Astrocyte (in vitro differentiated cells and primary cell): Measurements from ENCODE around the gene GPATCH8. TPM values are rescaled to one million over a fixed set of nuclear protein-coding genes. Genes with fewer than 3 reads are reported as not detected.

Experiments
- DNase-seq: peaks from one replicate; pipeline ENCODE4 v3.0.0-alpha.2; 2010; ENCODE audit warnings: low read depth
- FAIRE-seq: peaks from 2 replicates; lab custom pipeline; 2011; peaks lifted over from hg19 to GRCh38; lab: Jason Lieb, UNC
- H2AFZ ChIP-seq: 2 replicates; pipeline ENCODE4 v1.6.0; 2012; ENCODE audit warnings: low read depth, low read length, inconsistent platforms
- H3K27ac ChIP-seq: 2 replicates; pipeline ENCODE4 v1.5.1; 2011; ENCODE audit warnings: low read depth, low read length, inconsistent platforms
- H3K27me3 ChIP-seq: 2 replicates; pipeline ENCODE4 v1.6.0; 2011; ENCODE audit warnings: low read length, inconsistent platforms; ENCODE audit not compliant: insufficient read depth
- H3K36me3 ChIP-seq: 2 replicates; pipeline ENCODE4 v1.5.1; 2011; ENCODE audit warnings: low read length, inconsistent platforms; ENCODE audit not compliant: insufficient read depth
- H3K4me1 ChIP-seq: 2 replicates; pipeline ENCODE4 v1.5.1; 2011; ENCODE audit warnings: low read length, inconsistent platforms; ENCODE audit not compliant: insufficient read depth
- H3K4me2 ChIP-seq: 2 replicates; pipeline ENCODE4 v1.6.0; 2012; ENCODE audit warnings: low read length, inconsistent platforms
- H3K4me3 ChIP-seq: 2 replicates; pipeline ENCODE4 v1.5.1; 2011; ENCODE audit warnings: low read depth, mild to moderate bottlenecking, low read length, inconsistent platforms; ENCODE audit not compliant: insufficient read depth
- H3K79me2 ChIP-seq: 2 replicates; pipeline ENCODE4 v1.6.0; 2012; ENCODE audit warnings: mild to moderate bottlenecking, low read length, inconsistent platforms; ENCODE audit not compliant: insufficient read depth
- H3K9ac ChIP-seq: 2 replicates; pipeline ENCODE4 v1.6.0; 2012; ENCODE audit warnings: mild to moderate bottlenecking, low read length, inconsistent platforms
- H3K9me3 ChIP-seq: 2 replicates; pipeline ENCODE4 v1.5.1; 2012; ENCODE audit warnings: low read depth, mild to moderate bottlenecking, low read length, inconsistent platforms; ENCODE audit not compliant: insufficient read depth
- H4K20me1 ChIP-seq: 2 replicates; pipeline ENCODE4 v1.6.0; 2012; ENCODE audit warnings: low read length, inconsistent platforms; ENCODE audit not compliant: insufficient read depth
- H3K27ac Mint-ChIP-seq: one replicate; pipeline ENCODE4 v1.8.0; 2021; ENCODE audit warnings: mild to moderate bottlenecking, mixed read lengths; ENCODE audit not compliant: unreplicated experiment
- H3K27me3 Mint-ChIP-seq: one replicate; pipeline ENCODE4 v1.8.0; 2021; ENCODE audit warnings: low read depth, mixed read lengths; ENCODE audit not compliant: unreplicated experiment
- H3K36me3 Mint-ChIP-seq: one replicate; pipeline ENCODE4 v1.8.0; 2021; ENCODE audit warnings: low read depth, mixed read lengths; ENCODE audit not compliant: unreplicated experiment
- H3K4me1 Mint-ChIP-seq: one replicate; pipeline ENCODE4 v1.8.0; 2021; ENCODE audit warnings: low read depth, mixed read lengths; ENCODE audit not compliant: unreplicated experiment
- H3K4me3 Mint-ChIP-seq: one replicate; pipeline ENCODE4 v1.8.0; 2021; ENCODE audit warnings: mild to moderate bottlenecking, moderate library complexity, mixed read lengths; ENCODE audit not compliant: unreplicated experiment
- H3K9me3 Mint-ChIP-seq: one replicate; pipeline ENCODE4 v1.8.0; 2021; ENCODE audit warnings: mild to moderate bottlenecking, mixed read lengths; ENCODE audit not compliant: unreplicated experiment
- CTCF ChIP-seq: IDR thresholded peaks from 2 replicates; pipeline ENCODE4 v1.5.1; 2011; ENCODE audit warnings: low read depth, mild to moderate bottlenecking, inconsistent platforms, low read length, moderate library complexity; ENCODE audit not compliant: insufficient read depth
- EZH2 ChIP-seq: IDR thresholded peaks from 2 replicates; pipeline ENCODE4 v1.6.1; 2012; ENCODE audit warnings: mild to moderate bottlenecking, low read length, inconsistent platforms; ENCODE audit not compliant: insufficient read depth
- total RNA-seq: library from RNA; stranded (reverse); gene quantifications from 2 replicates; pipeline ENCODE4 v1.2.1, GENCODE V29; 2021

GPATCH8 gene
- total RNA-seq, 1 donor from 2014 or later: 43.3 TPM

DNA sequence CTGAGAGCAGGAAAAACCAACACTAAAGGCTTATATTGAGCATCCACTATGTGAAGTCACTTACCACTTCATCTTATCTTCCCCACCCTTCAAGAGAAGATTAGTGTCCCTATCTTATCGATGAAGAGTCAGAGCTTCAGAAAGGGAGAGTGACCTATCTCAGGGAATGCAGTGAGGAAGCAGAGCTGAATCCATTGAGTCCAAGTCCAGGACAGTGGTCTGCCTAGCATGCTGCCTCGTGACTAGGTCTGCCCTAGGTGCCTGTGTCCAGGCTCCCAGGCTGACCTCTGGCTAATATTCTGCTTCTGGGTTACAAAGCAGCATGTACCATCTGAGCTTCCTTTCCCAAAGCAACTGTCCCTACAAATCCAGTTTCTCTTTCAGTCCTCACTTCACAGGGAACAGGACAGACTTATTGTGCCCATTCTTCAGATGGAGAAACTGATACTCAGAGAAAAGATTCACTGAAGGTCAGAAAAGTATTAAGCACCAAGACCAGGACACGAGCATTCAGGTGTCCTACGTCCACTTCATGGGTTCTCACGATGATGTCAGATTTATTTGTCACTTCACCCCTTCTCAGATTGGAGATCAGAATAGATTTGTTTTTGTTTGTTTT lies 40.8 kb upstream of the GPATCH8 start:
- H3K9me3 ChIP-seq: no peaks in the 10 kb centered on the region
- no peaks in the 10 kb centered on the region for H3K36me3 Mint-ChIP-seq
- peak overlapping the region; percentile 73 for H3K9ac ChIP-seq
- H3K4me3 Mint-ChIP-seq: peak overlapping the region; percentile 1
- H3K4me3 ChIP-seq: peak overlapping the region; percentile 9
- no peaks in the 10 kb centered on the region for H3K79me2 ChIP-seq
- peak overlapping the region; percentile 94 for H3K27ac ChIP-seq
- H3K36me3 ChIP-seq: no peaks in the 10 kb centered on the region
- peak overlapping the region; percentile 99 for H3K27ac Mint-ChIP-seq
- peak overlapping the region; percentile 83 for H3K4me2 ChIP-seq
- H4K20me1 ChIP-seq: no peaks in the 10 kb centered on the region
- H2AFZ ChIP-seq: no peak overlapping the region
- DNase-seq (no peak), FAIRE-seq (peak; percentile 76)
- peaks cover 55% of the 10 kb centered on the region for H3K4me1 ChIP-seq
- no peaks in the 10 kb centered on the region for H3K27me3 ChIP-seq
- H3K27me3 Mint-ChIP-seq: no peaks in the 10 kb centered on the region
- peaks cover 76% of the 10 kb centered on the region for H3K4me1 Mint-ChIP-seq
- H3K9me3 Mint-ChIP-seq: peaks cover 4% of the 10 kb centered on the region
- TF ChIP-seq CTCF (no peak), EZH2 (no peak)

GRCh38 chr17:44543213-44543904 lies 40.2 kb upstream of the GPATCH8 start:
- DNase-seq: peak; percentile 93
- H4K20me1 ChIP-seq: no peaks in the 10 kb centered on the region
- no peaks in the 10 kb centered on the region for H3K27me3 ChIP-seq
- no peaks in the 10 kb centered on the region for H3K79me2 ChIP-seq
- Mint-ChIP-seq H3K4me1 (peaks cover 70% of the 10 kb centered on the region), H3K9me3 (peaks cover 4% of the 10 kb centered on the region), H3K36me3 (no peaks in the 10 kb centered on the region), H3K27ac (peak overlapping the region; percentile 99), H3K4me3 (peak overlapping the region; percentile 74), H3K27me3 (no peaks in the 10 kb centered on the region)
- peak; percentile 99 for FAIRE-seq
- H3K9me3 ChIP-seq: no peaks in the 10 kb centered on the region
- no peaks in the 10 kb centered on the region for H3K36me3 ChIP-seq
- H3K9ac ChIP-seq: peak overlapping the region; percentile 73
- H3K27ac ChIP-seq: peak overlapping the region; percentile 94
- H2AFZ ChIP-seq: peak overlapping the region; percentile 42
- H3K4me1 ChIP-seq: peaks cover 55% of the 10 kb centered on the region
- TF ChIP-seq CTCF (no peak), EZH2 (no peak)
- peak overlapping the region; percentile 83 for H3K4me2 ChIP-seq
- no peak overlapping the region for H3K4me3 ChIP-seq
